NCI-H82 treated with DMSO at 0.1 percent for 48 hours (cell line): ENCODE measurements around the gene GATM.
"Not testable (repeated sequence)": the region's sequence is repeated elsewhere in the genome, so short reads cannot be mapped to it uniquely, and the experiment has no call there.

ENCODE experiments used
- DNase-seq: peaks from one replicate; lab custom pipeline; 2025; ENCODE audit not compliant: unreplicated experiment; lab: John Stamatoyannopoulos, UW

GATM gene

GRCh38 chr15:45389351-45389750, 11.0 kb upstream of the GATM start:
- no peak for DNase-seq

DNA sequence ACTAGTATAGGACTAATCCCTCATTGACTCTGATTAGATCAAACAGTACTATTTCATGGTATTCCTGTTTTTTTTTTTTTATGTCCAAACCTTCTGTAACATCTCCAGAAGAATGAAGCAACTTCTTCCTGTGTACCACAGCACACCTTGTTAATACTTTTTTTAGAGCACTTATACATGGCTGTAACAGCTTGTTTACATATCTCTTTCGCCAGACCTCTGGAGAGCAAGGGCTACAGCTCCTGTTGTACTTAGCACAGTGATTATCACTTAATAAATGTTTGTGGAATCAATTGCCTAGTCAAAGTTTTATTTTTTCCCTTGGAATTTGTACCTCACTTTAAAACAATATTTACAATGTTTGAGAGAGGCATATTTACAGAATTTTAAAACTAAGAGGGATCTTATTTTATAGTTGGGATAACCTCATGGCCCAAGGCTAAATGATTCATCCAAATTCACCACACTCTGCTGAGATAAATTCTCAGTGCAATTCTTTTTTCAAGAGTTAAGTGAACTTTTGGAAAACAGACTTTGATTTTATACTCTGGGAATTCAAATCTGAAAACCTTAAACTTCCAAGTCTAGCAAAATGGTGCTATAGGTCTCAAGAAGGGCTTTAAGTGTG, 9.2 kb upstream of the GATM start:
- DNase-seq, result no peak

- DNase-seq, result no peak
These were observed 8.6 kb upstream of the GATM start for GRCh38 chr15:45386974-45387373.

GRCh38 chr15:45386420-45386819, 8.1 kb upstream of the GATM start:
- no peak for DNase-seq

- DNase-seq, result no peak
These were observed 7.2 kb upstream of the GATM start for GRCh38 chr15:45385590-45385989.

- DNase-seq, result no peak
These were observed 6.4 kb upstream of the GATM start for GRCh38 chr15:45384700-45385099.

- DNase-seq, result no peak
These were observed 544 bp upstream of the GATM start for GRCh38 chr15:45378913-45379262.

DNA sequence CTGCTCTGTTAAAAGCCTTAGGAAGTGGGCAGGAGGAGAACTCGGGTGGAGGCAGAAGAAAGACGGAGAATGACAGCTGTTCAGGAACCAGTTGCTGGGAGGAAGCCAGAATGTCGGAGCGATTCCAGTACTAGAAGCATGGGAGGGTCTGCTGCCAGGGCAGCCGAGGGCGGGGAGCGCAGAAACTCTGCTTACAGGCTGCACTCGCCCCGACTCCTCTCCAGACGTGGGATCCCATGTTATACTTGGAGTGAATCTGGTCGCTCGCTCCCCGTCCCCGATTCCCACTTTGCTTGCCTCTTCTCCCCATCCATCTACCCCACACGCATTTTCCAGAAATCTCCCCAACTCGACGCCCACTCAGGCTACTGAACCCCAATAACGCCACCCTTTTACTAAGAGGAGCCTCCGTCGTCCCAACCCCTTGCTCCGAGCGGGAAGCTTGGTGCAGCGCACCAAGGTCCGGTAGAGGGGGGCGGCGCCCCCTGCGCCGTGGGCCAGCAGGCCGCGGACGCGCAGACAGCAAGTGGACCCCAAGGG, 665 bp downstream of the GATM start:
- DNase-seq, result no peak

- DNase-seq, result no peak
These were observed 1.3 kb downstream of the GATM start for GRCh38 chr15:45376967-45377608.

- no peak for DNase-seq
These were observed 1.9 kb downstream of the GATM start for GRCh38 chr15:45376300-45376928.

GRCh38 chr15:45375836-45376235, 2.5 kb downstream of the GATM start:
- no peak for DNase-seq

GRCh38 chr15:45373976-45374375, 4.4 kb downstream of the GATM start:
- DNase-seq, result no peak

- DNase-seq, result no peak
These were observed 6.0 kb downstream of the GATM start for GRCh38 chr15:45372041-45372995.

- DNase-seq, result no peak
These were observed 6.8 kb downstream of the GATM start for GRCh38 chr15:45371546-45371945.

DNA sequence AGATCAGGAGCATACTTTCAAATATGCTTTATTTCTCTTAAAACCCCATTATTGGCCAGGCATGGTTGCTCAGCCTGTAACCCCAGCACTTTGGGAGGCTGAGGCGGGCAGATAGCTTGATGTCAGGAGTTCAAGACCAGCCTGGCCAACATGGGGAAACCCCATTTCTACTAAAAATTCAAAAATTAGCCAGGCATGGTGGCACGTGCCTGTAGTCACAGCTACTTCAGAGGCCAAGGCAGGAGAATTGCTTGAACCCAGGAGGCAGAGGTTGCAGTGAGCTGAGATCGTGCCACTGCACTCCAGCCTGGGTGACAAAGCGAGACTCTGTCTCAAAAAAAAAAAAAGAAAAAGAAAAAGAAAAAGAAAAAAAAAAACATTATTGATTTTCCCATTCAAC, 8.3 kb downstream of the GATM start:
- DNase-seq, result not testable (repeated sequence)

DNA sequence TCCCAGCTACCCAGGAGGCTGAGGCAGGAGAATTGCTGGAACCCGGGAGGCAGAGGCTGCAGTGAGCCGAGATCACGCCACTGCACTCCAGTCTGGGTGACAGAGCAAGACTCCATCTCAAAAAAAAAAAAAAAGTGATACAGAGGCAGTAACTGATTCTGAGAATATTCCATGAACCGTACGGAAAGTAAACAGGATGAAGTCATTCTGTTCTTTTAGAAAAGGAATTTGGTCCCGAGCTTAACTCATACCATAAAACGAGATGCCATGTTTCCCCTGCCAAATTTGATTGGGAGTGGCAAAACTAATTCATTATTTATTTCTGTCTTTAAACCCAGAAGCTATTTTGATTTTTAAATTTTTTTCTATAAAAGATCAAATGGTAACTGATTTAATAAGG, 11.1 kb downstream of the GATM start:
- DNase-seq, result not testable (repeated sequence)

- DNase-seq, result no peak
These were observed 14.1 kb downstream of the GATM start for GRCh38 chr15:45364271-45364670.

DNA sequence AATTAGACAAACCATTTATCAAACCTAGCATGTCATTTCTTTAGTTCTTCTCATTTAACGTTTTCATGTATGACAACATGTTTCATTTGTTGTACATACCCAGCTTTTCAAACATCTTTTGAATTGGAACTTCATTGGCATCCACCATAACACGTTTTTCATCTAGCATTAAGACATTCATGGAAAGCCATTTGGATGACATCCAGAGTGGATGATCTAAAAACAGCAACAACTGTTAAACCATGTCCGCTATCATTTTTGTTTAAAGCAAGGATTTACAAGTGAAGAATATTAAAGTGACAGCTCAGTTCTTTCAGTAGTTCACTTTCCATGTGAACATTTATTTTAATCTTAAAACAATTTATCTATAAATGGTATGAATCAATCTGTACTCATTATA, 14.5 kb downstream of the GATM start:
- no peak for DNase-seq

DNA sequence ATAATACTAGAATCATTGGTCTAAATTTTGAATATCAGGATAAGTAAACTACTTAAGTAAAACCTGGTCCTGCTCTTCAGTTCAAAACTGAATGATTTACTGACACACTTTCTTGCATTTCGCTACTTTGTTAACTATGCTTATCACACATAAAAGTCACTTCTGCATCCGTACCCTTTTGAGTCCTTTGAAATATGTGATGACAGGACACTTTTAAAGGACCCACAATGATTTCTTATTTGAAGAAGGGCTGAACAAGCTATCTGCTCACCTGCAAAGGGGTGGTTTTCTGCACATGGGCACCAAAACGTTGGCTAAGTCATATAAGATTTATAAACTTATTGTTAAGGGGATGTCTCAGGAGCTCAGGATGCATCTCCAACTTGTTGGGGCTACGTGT, 15.0 kb downstream of the GATM start:
- DNase-seq, result no peak

DNA sequence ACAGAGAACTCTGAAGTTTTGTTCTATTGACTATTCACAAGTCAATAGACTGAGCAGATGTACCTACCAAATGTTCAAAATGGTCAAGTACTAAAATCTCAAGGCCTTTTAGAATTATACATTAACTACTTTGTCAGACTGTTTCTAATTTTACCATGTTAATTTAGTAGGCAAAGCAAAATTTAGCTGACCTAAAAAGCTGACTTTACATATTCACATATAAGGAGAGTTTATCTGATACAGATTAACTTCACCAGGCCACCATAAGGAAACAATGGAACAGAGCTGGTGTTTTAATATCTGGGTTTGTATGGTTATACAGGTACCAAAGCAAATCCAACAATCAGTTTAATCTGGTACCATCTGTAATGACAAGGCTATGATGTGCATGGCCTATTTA, 15.9 kb downstream of the GATM start:
- no peak for DNase-seq

DNA sequence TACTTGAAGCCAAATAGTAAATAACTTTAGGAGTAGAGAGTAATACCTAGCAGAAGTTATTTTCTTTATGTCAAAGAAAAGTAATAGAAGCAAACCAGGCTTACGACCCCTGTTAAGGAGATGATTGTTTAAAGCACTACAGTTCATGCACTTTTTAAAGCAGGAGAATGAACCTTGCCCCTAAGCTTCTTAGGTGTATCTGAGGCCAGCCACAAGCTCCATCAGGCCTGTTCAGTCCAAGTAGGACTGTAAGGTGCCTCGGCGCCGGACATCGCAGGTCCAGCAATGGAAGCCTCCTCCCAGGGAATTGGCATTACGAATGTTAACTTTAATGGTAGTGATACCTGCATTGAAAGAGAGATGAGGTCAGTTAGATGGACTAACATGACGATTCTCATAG, 16.5 kb downstream of the GATM start:
- no peak for DNase-seq
